OCI-M2 (cell line): ENCODE data around the gene MSLN.
"Not testable (repeated sequence)": the region's sequence is repeated elsewhere in the genome, so short reads cannot be mapped to it uniquely, and the experiment has no call there.

ENCODE experiments used
- DNase-seq: peaks from one replicate; lab custom pipeline; 2025; ENCODE audit not compliant: unreplicated experiment; lab: John Stamatoyannopoulos, UW

Gene MSLN

GRCh38 chr16:754121-754607, 6.4 kb upstream of the MSLN start:
- not testable (repeated sequence) for DNase-seq

DNA sequence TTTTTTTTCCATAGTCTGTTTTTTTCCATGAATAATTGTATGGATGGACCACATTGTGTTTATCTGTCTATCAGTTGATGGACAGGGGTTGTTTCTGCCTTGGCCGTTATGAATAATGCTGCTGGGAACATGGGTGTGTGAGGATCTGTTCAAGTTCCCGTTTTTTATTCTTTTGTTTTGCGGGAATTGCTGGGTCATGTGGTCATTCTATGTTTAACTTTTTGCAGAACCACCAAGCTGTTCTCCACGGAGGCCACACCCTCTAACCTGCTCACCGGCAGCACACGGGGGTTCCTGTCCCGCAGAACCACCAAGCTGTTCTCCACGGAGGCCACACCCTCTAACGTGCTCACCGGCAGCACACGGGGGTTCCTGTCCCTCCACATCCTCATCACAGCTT, 5.9 kb upstream of the MSLN start:
- no peak for DNase-seq

GRCh38 chr16:756428-756827, 4.1 kb upstream of the MSLN start:
- DNase-seq, result no peak

DNA sequence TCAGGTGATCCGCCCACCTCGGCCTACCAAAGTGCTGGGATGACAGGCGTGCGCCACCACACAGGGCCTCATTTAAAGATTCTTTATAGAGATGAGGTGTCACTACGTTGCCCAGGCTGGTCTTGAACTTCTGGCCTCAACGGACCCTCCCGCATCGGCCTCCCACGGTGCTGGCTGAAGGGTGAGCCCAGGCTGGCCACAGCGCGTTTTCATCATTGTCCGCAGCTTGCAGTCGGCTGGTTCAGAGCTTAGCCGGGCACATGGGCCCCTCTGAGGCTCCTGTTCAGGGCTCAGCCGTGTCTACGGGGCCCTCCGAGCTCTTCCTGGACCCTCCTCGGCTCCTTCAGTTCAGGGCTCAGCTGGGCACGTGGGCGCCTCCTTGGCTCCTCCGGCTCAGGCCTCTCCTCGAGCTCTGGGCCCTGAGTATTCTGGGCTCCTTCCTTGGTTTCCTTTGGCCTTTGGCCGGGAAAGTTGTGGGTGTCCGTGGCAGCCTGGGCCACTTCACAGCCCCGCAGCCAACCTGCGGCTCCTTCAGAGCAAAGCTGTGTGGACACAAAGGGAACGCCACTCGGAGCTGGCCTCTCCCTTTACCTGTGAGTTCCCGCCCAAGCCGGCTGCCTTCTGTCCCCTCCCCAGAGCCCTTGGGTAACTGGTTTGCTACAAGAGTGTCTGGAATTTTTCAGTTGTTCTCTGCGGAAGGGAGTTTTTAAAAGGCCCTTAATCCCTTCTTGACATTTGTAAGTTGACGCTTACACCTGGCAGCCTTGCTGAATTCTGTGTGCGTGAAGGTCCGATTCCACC, 1.2 kb upstream of the MSLN start:
- DNase-seq, result no peak

DNA sequence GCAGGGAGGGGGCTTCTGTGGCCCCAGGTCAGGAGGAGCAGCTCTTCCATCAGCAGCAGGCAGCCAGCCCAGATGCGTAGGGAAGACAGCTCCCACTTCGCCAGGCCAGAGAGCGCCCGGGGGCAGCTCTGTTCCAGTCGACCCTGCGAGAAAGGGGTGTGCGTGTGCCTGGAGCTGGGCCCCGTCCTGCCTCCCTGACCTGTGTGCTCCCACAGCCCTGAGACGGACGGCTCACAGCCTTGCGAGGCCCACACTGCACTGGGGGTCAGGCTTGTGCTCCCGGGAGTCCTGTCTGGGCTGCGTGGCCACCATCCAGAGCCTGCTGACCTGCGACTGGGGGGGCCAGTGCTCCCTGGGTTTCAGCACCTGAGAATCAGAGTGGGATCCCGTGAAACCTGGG, 469 bp upstream of the MSLN start:
- DNase-seq, result no peak

GRCh38 chr16:761625-762513, 1.3 kb downstream of the MSLN start:
- DNase-seq, result no peak

GRCh38 chr16:762595-763268, 2.2 kb downstream of the MSLN start:
- DNase-seq, result no peak

DNA sequence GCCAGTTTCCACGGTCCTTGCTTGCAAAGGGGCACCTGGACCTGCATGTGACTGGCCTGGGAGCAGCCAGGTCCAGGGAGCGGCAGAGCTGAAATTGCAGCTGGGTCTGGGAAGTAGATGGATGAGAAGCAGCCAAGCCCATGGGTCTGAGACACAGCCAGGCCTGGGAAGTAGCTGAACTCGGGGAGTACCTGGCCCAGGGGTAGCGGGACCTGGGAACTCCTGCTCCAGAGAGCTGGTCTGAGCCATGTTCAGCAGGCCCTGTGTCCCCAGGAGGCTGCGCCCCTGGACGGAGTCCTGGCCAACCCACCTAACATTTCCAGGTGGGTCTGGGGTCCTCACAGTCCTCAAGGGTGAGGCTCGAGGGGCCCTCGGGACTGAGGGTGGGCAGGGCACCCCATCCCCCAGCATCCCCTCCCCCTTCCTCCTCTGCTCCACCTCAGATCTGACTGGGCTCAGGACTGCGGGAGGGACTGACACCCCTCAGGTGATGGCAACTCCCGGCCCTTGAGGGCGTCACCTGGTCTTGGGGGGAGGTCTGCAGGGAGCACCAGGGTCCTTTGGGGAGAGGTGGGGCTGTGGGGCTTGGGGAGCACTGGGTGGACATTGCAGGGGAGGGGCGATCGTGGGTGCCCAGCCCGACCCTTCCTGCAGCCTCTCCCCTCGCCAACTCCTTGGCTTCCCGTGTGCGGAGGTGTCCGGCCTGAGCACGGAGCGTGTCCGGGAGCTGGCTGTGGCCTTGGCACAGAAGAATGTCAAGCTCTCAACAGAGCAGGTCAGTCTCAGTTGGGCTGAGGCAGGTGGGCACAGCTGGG, 3.0 kb downstream of the MSLN start:
- no peak for DNase-seq

GRCh38 chr16:764184-764750, 3.7 kb downstream of the MSLN start:
- DNase-seq, result no peak

- no peak for DNase-seq
Measured at GRCh38 chr16:764848-765487, 4.4 kb downstream of the MSLN start.

GRCh38 chr16:765488-765865, 4.9 kb downstream of the MSLN start:
- DNase-seq, result no peak

DNA sequence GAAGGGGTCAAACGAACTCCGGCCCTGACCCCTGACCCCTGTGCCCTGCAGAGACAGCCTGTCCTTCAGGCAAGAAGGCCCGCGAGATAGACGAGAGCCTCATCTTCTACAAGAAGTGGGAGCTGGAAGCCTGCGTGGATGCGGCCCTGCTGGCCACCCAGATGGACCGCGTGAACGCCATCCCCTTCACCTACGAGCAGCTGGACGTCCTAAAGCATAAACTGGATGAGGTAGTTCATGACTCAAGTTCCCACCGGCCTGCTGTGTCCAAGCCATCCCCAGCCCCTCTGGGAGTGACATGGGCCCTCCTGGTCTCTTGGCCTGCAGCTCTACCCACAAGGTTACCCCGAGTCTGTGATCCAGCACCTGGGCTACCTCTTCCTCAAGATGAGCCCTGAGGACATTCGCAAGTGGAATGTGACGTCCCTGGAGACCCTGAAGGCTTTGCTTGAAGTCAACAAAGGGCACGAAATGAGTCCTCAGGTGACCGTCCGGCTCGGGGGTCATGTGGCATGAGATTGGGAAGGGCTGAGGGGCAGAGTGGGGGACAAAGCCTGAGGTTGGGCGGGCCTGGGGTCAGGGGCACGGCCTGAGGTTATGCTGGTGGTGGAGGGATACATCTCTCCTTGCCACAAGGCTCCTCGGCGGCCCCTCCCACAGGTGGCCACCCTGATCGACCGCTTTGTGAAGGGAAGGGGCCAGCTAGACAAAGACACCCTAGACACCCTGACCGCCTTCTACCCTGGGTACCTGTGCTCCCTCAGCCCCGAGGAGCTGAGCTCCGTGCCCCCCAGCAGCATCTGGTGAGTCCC, 5.7 kb downstream of the MSLN start:
- no peak for DNase-seq

DNA sequence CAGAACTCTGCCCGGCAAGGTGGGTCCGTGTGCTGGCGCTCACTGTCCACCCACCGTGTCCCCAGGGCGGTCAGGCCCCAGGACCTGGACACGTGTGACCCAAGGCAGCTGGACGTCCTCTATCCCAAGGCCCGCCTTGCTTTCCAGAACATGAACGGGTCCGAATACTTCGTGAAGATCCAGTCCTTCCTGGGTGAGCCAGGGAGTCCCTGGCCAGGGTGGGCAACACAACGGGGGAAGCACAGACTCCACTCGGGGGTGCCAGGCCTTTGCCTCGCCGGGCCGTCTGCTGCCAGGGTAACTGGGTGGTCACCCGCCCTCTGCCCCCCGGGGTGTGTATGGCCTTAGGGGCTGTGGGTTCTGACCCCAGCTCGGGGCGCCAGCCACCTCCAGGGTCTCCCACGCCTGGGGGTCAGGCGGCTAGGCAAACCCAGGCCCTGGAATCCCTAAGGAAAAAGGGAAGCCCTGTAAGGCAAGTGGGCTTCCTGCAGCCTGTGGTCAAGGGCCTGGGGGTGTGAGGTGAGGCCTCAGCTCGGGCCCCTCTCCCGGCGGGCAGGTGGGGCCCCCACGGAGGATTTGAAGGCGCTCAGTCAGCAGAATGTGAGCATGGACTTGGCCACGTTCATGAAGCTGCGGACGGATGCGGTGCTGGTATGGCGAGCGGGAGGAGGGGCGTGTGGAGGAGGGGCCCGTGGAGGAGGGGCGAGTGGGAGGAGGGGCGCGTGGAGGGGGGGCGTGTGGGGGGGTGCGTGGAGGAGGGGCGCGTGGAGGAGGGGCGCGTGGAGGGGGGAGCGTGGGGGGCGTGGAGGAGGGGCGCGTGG, 6.5 kb downstream of the MSLN start:
- no peak for DNase-seq

DNA sequence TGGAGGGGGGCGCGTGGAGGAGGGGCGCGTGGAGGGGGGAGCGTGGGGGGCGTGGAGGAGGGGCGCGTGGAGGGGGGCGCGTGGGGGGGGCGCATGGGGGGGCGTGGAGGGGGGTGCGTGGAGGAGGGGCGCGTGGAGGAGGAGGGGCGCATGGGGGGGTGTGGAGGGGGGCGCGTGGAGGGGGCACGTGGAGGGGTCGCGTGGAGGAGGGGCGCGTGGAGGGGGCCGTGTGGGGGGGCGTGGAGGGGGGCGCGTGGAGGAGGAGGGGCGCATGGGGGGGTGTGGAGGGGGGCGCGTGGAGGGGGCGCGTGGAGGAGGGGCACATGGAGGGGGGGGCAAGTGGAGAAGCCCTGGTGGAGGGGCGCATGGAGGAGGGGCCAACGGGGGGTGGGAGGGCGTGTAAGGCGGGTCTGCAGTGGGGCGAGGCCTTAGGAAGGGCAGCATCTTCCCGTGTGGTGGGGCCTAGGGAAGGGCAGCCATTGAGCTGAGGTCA, 7.3 kb downstream of the MSLN start:
- DNase-seq, result no peak

- DNase-seq, result no peak
Measured at GRCh38 chr16:768428-768827, 7.9 kb downstream of the MSLN start.

DNA sequence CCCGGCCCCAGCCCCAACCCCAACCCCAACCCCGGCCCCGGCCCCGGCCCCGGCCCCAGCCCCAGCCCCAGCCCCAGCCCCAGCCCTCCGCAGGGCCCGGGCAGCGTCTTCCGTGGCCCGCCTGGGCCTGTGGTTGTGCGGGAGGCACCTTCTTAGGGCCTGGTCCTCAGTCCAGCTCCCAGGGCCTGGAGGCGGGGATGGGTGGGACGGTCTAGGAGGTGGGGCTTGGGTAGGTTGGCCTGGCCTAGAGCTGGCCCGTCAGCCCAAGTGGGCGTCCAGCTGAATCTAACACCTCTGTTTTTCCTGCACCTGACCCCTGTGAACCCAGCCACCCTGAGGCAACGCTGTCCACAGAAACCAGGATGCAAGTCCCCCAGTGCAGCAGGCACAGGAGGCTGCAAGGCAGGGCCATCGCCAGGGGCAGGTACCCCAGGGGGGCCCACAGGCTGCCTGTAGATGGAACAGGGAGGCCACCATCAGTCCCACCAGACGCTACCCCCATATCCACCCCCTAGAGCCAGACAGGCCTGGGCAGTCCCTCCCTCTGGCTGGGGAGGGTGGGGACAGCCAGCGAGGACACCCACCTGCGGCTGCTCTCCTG, 8.8 kb downstream of the MSLN start:
- no peak for DNase-seq

- DNase-seq, result no peak
Measured at GRCh38 chr16:769934-770333, 9.4 kb downstream of the MSLN start.

DNA sequence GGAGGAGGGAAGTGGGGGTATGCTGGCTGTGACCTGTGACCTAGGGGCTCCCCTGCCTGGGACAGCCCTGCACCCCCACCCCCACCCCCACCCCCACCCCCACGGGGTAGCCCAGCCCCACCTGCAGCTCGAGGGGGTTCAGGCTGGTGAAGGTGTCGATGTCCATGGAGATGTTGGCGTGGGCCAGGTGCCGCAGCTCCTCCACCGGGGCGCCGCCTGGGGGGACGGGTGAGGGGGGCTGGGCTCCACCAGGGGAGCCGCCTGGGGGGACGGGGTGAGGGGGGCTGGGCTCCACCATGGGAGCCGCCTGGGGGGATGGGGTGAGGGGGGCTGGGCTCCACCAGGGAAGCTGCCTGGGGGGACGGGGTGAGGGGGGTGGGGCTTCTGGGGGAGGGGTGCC, 9.9 kb downstream of the MSLN start:
- DNase-seq, result no peak
